ENCODE results near the gene NEURL1.

DNA sequence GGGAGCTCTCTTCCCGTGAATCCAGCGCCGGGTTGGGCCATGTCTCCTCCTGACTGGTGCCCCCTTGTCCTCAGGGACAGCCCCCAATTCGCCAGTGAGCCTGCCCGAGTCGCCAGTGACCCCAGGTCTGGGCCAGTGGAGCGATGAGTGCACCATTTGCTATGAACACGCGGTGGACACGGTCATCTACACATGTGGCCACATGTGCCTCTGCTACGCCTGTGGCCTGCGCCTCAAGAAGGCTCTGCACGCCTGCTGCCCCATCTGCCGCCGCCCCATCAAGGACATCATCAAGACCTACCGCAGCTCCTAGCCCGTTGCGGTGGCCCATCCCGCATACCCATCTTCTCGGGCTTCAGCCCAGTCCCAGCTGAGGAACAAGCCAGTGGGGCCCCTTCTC is 96.6 kb downstream of the NEURL1 start:
- TF ChIP-seq POLR2A (IDR thresholded peaks at IDR 0.05): no peak
- TF ChIP-seq, protein P1, sequence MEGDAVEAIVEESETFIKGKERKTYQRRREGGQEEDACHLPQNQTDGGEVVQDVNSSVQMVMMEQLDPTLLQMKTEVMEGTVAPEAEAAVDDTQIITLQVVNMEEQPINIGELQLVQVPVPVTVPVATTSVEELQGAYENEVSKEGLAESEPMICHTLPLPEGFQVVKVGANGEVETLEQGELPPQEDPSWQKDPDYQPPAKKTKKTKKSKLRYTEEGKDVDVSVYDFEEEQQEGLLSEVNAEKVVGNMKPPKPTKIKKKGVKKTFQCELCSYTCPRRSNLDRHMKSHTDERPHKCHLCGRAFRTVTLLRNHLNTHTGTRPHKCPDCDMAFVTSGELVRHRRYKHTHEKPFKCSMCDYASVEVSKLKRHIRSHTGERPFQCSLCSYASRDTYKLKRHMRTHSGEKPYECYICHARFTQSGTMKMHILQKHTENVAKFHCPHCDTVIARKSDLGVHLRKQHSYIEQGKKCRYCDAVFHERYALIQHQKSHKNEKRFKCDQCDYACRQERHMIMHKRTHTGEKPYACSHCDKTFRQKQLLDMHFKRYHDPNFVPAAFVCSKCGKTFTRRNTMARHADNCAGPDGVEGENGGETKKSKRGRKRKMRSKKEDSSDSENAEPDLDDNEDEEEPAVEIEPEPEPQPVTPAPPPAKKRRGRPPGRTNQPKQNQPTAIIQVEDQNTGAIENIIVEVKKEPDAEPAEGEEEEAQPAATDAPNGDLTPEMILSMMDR (IDR thresholded peaks at IDR 0.05): no peak

All from Peyer's patch (tissue), 4 donors.